Endodermal cell (in vitro differentiated cells): Measurements from ENCODE around the gene GGT5. TPM values are rescaled to one million over a fixed set of nuclear protein-coding genes. Genes with fewer than 3 reads are reported as not detected.

Experiments
- DNase-seq: peaks from one replicate; pipeline ENCODE4 v3.0.0-alpha.2; 2017
- H3K27ac ChIP-seq: 2 replicates; pipeline ENCODE4 v1.5.1; 2013; ENCODE audit warnings: mild to moderate bottlenecking, low read depth, low read length, moderate library complexity
- H3K27me3 ChIP-seq: 2 replicates; pipeline ENCODE4 v1.6.1; 2013; ENCODE audit warnings: mild to moderate bottlenecking, low read length, moderate library complexity; ENCODE audit not compliant: insufficient read depth, control insufficient read depth, poor library complexity, severe bottlenecking
- H3K36me3 ChIP-seq: 2 replicates; pipeline ENCODE4 v1.7.0; 2013; ENCODE audit warnings: mild to moderate bottlenecking, low read length, moderate library complexity; ENCODE audit not compliant: control insufficient read depth, insufficient read depth
- H3K4me1 ChIP-seq: one replicate; pipeline ENCODE4 v1.7.0; 2013; ENCODE audit warnings: low read length; ENCODE audit not compliant: control insufficient read depth, insufficient read depth
- H3K4me3 ChIP-seq: 2 replicates; pipeline ENCODE4 v1.5.1; 2013; ENCODE audit warnings: mild to moderate bottlenecking, low read length, moderate library complexity
- H3K9ac ChIP-seq: 2 replicates; pipeline ENCODE4 v1.6.1; 2013; ENCODE audit warnings: mild to moderate bottlenecking, low read length, moderate library complexity; ENCODE audit not compliant: poor library complexity, severe bottlenecking; ENCODE audit errors: extremely low read depth
- H3K9me3 ChIP-seq: 2 replicates; pipeline ENCODE4 v1.6.1; 2013; ENCODE audit warnings: mild to moderate bottlenecking, low read length, moderate library complexity; ENCODE audit not compliant: control insufficient read depth
- H3K27ac Mint-ChIP-seq: 2 replicates; pipeline ENCODE4 v1.8.0; 2020; ENCODE audit warnings: mixed read lengths
- H3K27me3 Mint-ChIP-seq: 2 replicates; pipeline ENCODE4 v1.8.0; 2021; ENCODE audit warnings: mild to moderate bottlenecking, mixed read lengths; ENCODE audit not compliant: insufficient read depth
- H3K36me3 Mint-ChIP-seq: 2 replicates; pipeline ENCODE4 v1.8.0; 2020; ENCODE audit warnings: low read depth, mixed read lengths
- H3K4me1 Mint-ChIP-seq: 2 replicates; pipeline ENCODE4 v1.8.0; 2020; ENCODE audit warnings: mixed read lengths
- H3K4me3 Mint-ChIP-seq: 2 replicates; pipeline ENCODE4 v1.8.0; 2020; ENCODE audit warnings: mild to moderate bottlenecking, moderate library complexity, mixed read lengths
- H3K9me3 Mint-ChIP-seq: 2 replicates; pipeline ENCODE4 v1.8.0; 2020; ENCODE audit warnings: mild to moderate bottlenecking, mixed read lengths
- CTCF ChIP-seq: fragments of 200-600 bp; sonication (generic); conservative IDR thresholded peaks from 2 replicates; pipeline ENCODE4 v1.5.0; 2021; ENCODE audit warnings: antibody characterized with exemption, mild to moderate bottlenecking
- WGBS, 2 experiments: methylation state at CpG; one replicate each; pipeline versions ENCODE4 v1.1.5 to v1.1.7; 2013; ENCODE audit warnings: missing lambda C conversion rate in 2 of 2, mixed read lengths in 1 of 2; ENCODE audit not compliant: insufficient coverage in 1 of 2, insufficient read length in 1 of 2; 5-methylcytosine and 5-hydroxymethylcytosine counted together
- total RNA-seq, 2 donors: library from RNA; stranded (reverse); fragmentation: NEBNext Ultra II Directional in 1 of 2; extraction: Animal tissue kit (Norgen Biotek cat#: 25700) in 1 of 2; gene quantifications; 2 replicates in 1 of 2; 3 replicates in 1 of 2; pipeline ENCODE4 v1.2.1, GENCODE V29; 2021

The GGT5 gene
- total RNA-seq, 2 donors from 2014 or later: 0.29 TPM; not detected in 1

GRCh38 chr22:24177456-24177855 is 67.4 kb downstream of the GGT5 start:
- Mint-ChIP-seq H3K27ac (no peak overlapping the region), H3K4me3 (no peak overlapping the region), H3K4me1 (no peaks in the 10 kb centered on the region), H3K27me3 (no peaks in the 10 kb centered on the region), H3K36me3 (peaks cover 11% of the 10 kb centered on the region), H3K9me3 (no peaks in the 10 kb centered on the region)
- H3K4me1 ChIP-seq: no peaks in the 10 kb centered on the region
- H3K27me3 ChIP-seq: no peaks in the 10 kb centered on the region
- H3K36me3 ChIP-seq: peaks cover 13% of the 10 kb centered on the region
- H3K27ac ChIP-seq: no peak overlapping the region
- no peak for TF ChIP-seq CTCF
- H3K9ac ChIP-seq: no peak overlapping the region
- H3K4me3 ChIP-seq: no peak overlapping the region
- H3K9me3 ChIP-seq: no peaks in the 10 kb centered on the region
- 94 to 97% methylated on average over 2 to 10 of the region's 10 CpGs for WGBS, 2 experiments
- no peak for DNase-seq

- Histone ChIP-seq H3K9me3 (no peaks in the 10 kb centered on the region), H3K36me3 (peaks cover 16% of the 10 kb centered on the region), H3K27me3 (no peaks in the 10 kb centered on the region), H3K27ac (no peak overlapping the region), H3K4me1 (no peaks in the 10 kb centered on the region), H3K9ac (no peak overlapping the region), H3K4me3 (no peak overlapping the region)
- Mint-ChIP-seq H3K4me3 (no peak overlapping the region), H3K9me3 (no peaks in the 10 kb centered on the region), H3K36me3 (peaks cover 15% of the 10 kb centered on the region), H3K4me1 (no peaks in the 10 kb centered on the region), H3K27me3 (no peaks in the 10 kb centered on the region), H3K27ac (no peak overlapping the region)
- DNase-seq: no peak
- no peak for TF ChIP-seq CTCF
- WGBS, 2 experiments: 90 to 100% methylated on average over 4 to 5 of the region's 5 CpGs
Observed at GRCh38 chr22:24177045-24177444, 67.8 kb downstream of the GGT5 start.

- no peaks in the 10 kb centered on the region for H3K27me3 Mint-ChIP-seq
- Histone ChIP-seq H3K27ac (no peak overlapping the region), H3K4me3 (no peak overlapping the region), H3K9me3 (no peaks in the 10 kb centered on the region), H3K36me3 (peaks cover 19% of the 10 kb centered on the region), H3K27me3 (no peaks in the 10 kb centered on the region), H3K9ac (no peak overlapping the region), H3K4me1 (no peaks in the 10 kb centered on the region)
- no peak overlapping the region for H3K4me3 Mint-ChIP-seq
- TF ChIP-seq CTCF: no peak
- no peak overlapping the region for H3K27ac Mint-ChIP-seq
- H3K36me3 Mint-ChIP-seq: peaks cover 16% of the 10 kb centered on the region
- H3K4me1 Mint-ChIP-seq: no peaks in the 10 kb centered on the region
- H3K9me3 Mint-ChIP-seq: no peaks in the 10 kb centered on the region
- 95 to 97% methylated on average over 5 to 10 of the region's 10 CpGs for WGBS, 2 experiments
- no peak for DNase-seq
Observed at GRCh38 chr22:24176630-24177029, 68.3 kb downstream of the GGT5 start.
